Heart left ventricle (tissue), 16 donors: ENCODE measurements around the gene OSMR. TPM values are rescaled to one million over a fixed set of nuclear protein-coding genes. Genes with fewer than 3 reads are reported as not detected.
A peak's percentile ranks its signal among the peaks of the same experiment; 100 is the strongest.

Experiments used
- ATAC-seq, 4 donors: fragments of 200-7000 bp; cut with Tn5 transposase; one replicate each; pipeline ENCODE4 v1.9.1; 2020 to 2022; ENCODE audit warnings: moderate library complexity in 4 of 4, mild to moderate bottlenecking in 3 of 4, moderate number of reproducible peaks in 1 of 4
- DNase-seq, 5 donors: peaks; one replicate each; pipeline ENCODE4 v3.0.0-alpha.2; 2020
- H3K27ac ChIP-seq, 12 donors: fragments of 200-600 bp; sonication (generic) in 4 of 12; one replicate each; pipeline versions ENCODE4 v1.5.0 to v1.8.0; 2016 to 2022; ENCODE audit warnings: mild to moderate bottlenecking in 2 of 12
- H3K27me3 ChIP-seq, 9 donors: fragments of 200-600 bp; sonication (generic) in 2 of 9; one replicate each; pipeline versions ENCODE4 v1.5.1 to v1.8.0; 2016 to 2022; ENCODE audit warnings: mild to moderate bottlenecking in 3 of 9
- H3K36me3 ChIP-seq, 9 donors: fragments of 200-600 bp; sonication (generic) in 2 of 9; one replicate each; pipeline versions ENCODE4 v1.5.0 to v1.8.0; 2018 to 2022; ENCODE audit warnings: mild to moderate bottlenecking in 2 of 9
- H3K4me1 ChIP-seq, 12 donors: fragments of 200-600 bp; sonication (generic) in 4 of 12; one replicate each; pipeline versions ENCODE4 v1.5.0 to v1.8.0; 2016 to 2022; ENCODE audit warnings: mild to moderate bottlenecking in 3 of 12
- H3K4me3 ChIP-seq, 12 donors: fragments of 200-600 bp; sonication (generic) in 4 of 12; one replicate each; pipeline versions ENCODE4 v1.5.0 to v1.8.0; 2017 to 2022; ENCODE audit warnings: mild to moderate bottlenecking in 9 of 12, moderate library complexity in 4 of 12
- H3K9me3 ChIP-seq, 12 donors: fragments of 200-600 bp; sonication (generic) in 4 of 12; one replicate each; pipeline versions ENCODE4 v1.5.0 to v1.8.0; 2016 to 2022; ENCODE audit warnings: mild to moderate bottlenecking in 1 of 12
- POLR2A ChIP-seq, 2 donors: fragments of 450-650 bp; IDR thresholded peaks; one replicate each; pipeline ENCODE4 v1.6.1; 2017; ENCODE audit warnings: antibody characterized with exemption in 2 of 2, mild to moderate bottlenecking in 2 of 2, moderate library complexity in 2 of 2
- WGBS, 4 donors: extraction: QIAGEN DNeasy Blood & Tissue Kit in 2 of 4; methylation state at CpG; one replicate each; pipeline versions ENCODE4 v1.1.5 to v1.1.7; 2013 to 2018; 5-methylcytosine and 5-hydroxymethylcytosine counted together
- intact Hi-C, 10 donors: fragments of 100-400 bp; cut with DNase I; formaldehyde crosslinking; loops; one replicate each; pipeline versions ENCODE4 v1.11.1 to v1.14.2; 2022
- polyA plus RNA-seq, 2 donors: library from polyadenylated mRNA; stranded (reverse); fragments of 200-250 nt; gene quantifications; one replicate each; pipeline ENCODE4 v1.2.3, GENCODE V29; 2013
- total RNA-seq, 9 donors: library from RNA; depleted of rRNA in 2 of 9; stranded (reverse); fragments of >200 nt in 2 of 9; fragmentation: NEBNext Ultra II Directional in 3 of 9; extraction: Animal tissue kit (Norgen Biotek cat#: 25700) in 3 of 9; gene quantifications; one replicate each; pipeline versions ENCODE4 v1.1.0 to v1.2.4, GENCODE V29; 2016 to 2023
- TF ChIP-seq, protein P1 (sequence below), 12 donors: fragments of 200-600 bp; sonication (generic) in 4 of 12; IDR thresholded peaks; one replicate each; pipeline versions ENCODE4 v1.5.0 to v1.8.0; 2018 to 2022; ENCODE audit warnings: antibody characterized with exemption in 12 of 12, mild to moderate bottlenecking in 5 of 12
- donor health status: ischemic (EF 13 %, LVEDD 7.1; RV severe dilation, severe dysfunction).
- donor health status: healthy with polysubstance abuse.
- donor health status: DM: no; HTN: yes; CAD: no.
- donor health status: DM: no; HTN: no; CAD: no.
- donor health status: ischemic (EF 25% LVEDD 6.9; RV normal size, moderate dysfunction).
- donor health status: ischemic (EF 25% LVEDD 5.7; RV mildly dilated, moderate dysfunction).
- donor health status: healthy.
- donor health status: DM: yes; HTN: yes; CAD: no.
- donor health status: ischemic (EF 35%, LVEDD 5.7; RV mildly dilated, moderate dysfunction).
- donor health status: nonischemic (EF 11% LVEDD 7.7; RV severe dilation, severe dysfunction).
- donor health status: DM: yes; HTN: yes; CAD: no.
- donor health status: PGD.
- donor health status: ischemic (EF 29% LVEDD 5.4; RV normal size, mild dysfunction).
- donor health status: nonischemic (EF 23%, LVEDD 6.1; RV moderate dilation, normal function).

Gene OSMR
- total and polyA plus RNA-seq, 11 donors, result 4.2 to 39.2 (median 12.0) TPM

DNA sequence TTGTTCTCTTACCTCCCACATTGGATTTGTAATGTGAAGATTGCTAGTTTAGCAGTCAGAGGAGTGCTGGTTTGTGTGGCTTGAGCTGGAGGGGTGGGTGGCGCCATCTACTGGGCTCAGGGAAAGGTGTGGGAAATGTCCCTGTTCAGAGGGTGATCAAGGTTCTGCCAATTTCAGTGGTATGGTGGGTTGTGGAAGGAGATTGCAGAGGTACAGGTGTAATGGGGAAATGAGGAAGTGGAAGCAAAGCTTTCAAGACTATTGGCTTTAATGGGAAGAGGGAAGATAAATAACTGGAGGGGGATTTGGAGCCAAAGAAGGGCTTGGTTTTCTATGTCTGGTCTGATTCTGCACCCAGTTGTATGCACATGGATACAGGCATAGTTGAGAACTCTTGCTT lies 76.4 kb downstream of the OSMR start:
- H3K4me3 ChIP-seq, result no peak overlapping the region
- peaks cover 0 to 36% (median 1%) of the 10 kb centered on the region in 12 donors for H3K4me1 ChIP-seq
- H3K27ac ChIP-seq, result no peak overlapping the region
- 6 to 19% (median 14%) methylated on average over 1 of the region's 1 CpG for WGBS, 4 donors
- TF ChIP-seq, protein P1, sequence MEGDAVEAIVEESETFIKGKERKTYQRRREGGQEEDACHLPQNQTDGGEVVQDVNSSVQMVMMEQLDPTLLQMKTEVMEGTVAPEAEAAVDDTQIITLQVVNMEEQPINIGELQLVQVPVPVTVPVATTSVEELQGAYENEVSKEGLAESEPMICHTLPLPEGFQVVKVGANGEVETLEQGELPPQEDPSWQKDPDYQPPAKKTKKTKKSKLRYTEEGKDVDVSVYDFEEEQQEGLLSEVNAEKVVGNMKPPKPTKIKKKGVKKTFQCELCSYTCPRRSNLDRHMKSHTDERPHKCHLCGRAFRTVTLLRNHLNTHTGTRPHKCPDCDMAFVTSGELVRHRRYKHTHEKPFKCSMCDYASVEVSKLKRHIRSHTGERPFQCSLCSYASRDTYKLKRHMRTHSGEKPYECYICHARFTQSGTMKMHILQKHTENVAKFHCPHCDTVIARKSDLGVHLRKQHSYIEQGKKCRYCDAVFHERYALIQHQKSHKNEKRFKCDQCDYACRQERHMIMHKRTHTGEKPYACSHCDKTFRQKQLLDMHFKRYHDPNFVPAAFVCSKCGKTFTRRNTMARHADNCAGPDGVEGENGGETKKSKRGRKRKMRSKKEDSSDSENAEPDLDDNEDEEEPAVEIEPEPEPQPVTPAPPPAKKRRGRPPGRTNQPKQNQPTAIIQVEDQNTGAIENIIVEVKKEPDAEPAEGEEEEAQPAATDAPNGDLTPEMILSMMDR (IDR thresholded peaks at IDR 0.05), result peak; percentile 44 to 90 (median 68)
- TF ChIP-seq POLR2A (IDR thresholded peaks at IDR 0.05), result no peak
- H3K36me3 ChIP-seq, result peaks cover 0 to 89% (median 49%) of the 10 kb centered on the region in 9 donors
- intact Hi-C loops, result loop anchor here in 9 of 10 donors (5.0 to 10.0 kb wide), 6 partner anchors 75 to 500 kb away; partner anchors contain the start of gene OSMR (in 1 of the 9)
- H3K27me3 ChIP-seq, result no peaks in the 10 kb centered on the region
- DNase-seq (peak in 3 of 5 donors; percentile 20 to 40 (median 33)), ATAC-seq (peak; percentile 51 to 68 (median 62))
- no peaks in the 10 kb centered on the region for H3K9me3 ChIP-seq

- Histone ChIP-seq H3K9me3 (no peaks in the 10 kb centered on the region), H3K4me1 (peaks cover 0 to 36% (median 1%) of the 10 kb centered on the region in 12 donors), H3K4me3 (no peak overlapping the region), H3K27me3 (no peaks in the 10 kb centered on the region), H3K36me3 (peaks cover 0 to 87% (median 55%) of the 10 kb centered on the region in 9 donors), H3K27ac (peak overlapping the region in 4 of 12 donors; percentile 4 to 55 (median 10))
- DNase-seq, result no peak
- TF ChIP-seq POLR2A (IDR thresholded peaks at IDR 0.05), result no peak
- TF ChIP-seq, protein P1 (IDR thresholded peaks at IDR 0.05), result no peak
- ATAC-seq, result peak in 3 of 4 donors; percentile 20 to 73 (median 66)
- 74 to 80% (median 77%) methylated on average over 3 of the region's 3 CpGs for WGBS, 4 donors
- intact Hi-C loops, result loop anchor here in 9 of 10 donors (5.0 to 10.0 kb wide), 6 partner anchors 77 to 502 kb away; partner anchors contain the start of gene OSMR (in 1 of the 9)
Measured at GRCh38 chr5:38923661-38924451, 78.0 kb downstream of the OSMR start.

DNA sequence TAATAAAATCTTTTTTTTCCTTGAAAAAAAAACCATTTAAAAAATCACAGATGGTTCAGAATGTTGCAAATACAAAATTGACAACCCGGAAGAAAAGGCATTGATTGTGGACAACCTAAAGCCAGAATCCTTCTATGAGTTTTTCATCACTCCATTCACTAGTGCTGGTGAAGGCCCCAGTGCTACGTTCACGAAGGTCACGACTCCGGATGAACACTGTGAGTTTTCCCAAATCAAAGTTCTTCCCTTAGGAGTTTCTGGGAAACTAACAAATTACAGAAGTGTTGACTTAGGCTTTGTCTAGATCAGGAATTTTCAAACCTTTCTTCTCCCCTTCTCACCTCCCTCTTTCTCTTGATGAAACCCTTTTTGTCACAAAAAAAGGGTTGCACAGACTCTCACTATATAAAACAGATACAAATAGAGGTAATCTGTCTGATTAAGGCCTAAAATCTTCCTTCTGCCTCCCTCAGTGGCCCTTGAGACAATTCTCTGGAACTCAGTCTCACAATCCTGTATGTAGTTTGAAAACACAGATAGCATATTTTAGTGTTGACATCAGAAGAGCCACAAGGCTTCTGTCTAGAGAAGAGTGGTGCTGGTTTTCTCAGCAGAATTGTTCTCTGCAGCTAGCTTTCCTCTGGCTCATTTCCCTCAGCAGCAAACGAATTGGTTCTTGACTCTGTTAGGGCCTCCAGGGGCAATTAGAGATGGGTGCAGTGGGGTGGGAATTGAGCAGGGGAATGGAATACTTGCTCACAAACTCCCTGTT lies 79.5 kb downstream of the OSMR start:
- ATAC-seq (peak in 3 of 4 donors; percentile 18 to 64 (median 43)), DNase-seq (no peak)
- no peaks in the 10 kb centered on the region for H3K27me3 ChIP-seq
- intact Hi-C loops, result loop anchor here in 6 of 10 donors (10.0 kb wide), 3 partner anchors 91 to 491 kb away; no protein-coding TSS in a partner anchor
- TF ChIP-seq POLR2A (IDR thresholded peaks at IDR 0.05), result no peak
- TF ChIP-seq, protein P1 (IDR thresholded peaks at IDR 0.05), result no peak
- peak overlapping the region in 7 of 12 donors; percentile 5 to 55 (median 35) for H3K27ac ChIP-seq
- H3K4me1 ChIP-seq, result peaks cover 0 to 36% (median 1%) of the 10 kb centered on the region in 12 donors
- WGBS, 4 donors, result 58 to 70% (median 64%) methylated on average over 6 of the region's 6 CpGs
- no peaks in the 10 kb centered on the region for H3K9me3 ChIP-seq
- H3K4me3 ChIP-seq, result no peak overlapping the region
- H3K36me3 ChIP-seq, result peaks cover 0 to 87% (median 45%) of the 10 kb centered on the region in 9 donors
